Measurements from ENCODE around the gene RAB20.

GRCh38 chr13:110572778-110573118 lies 11.2 kb upstream of the RAB20 start:
- TF ChIP-seq, protein P1, sequence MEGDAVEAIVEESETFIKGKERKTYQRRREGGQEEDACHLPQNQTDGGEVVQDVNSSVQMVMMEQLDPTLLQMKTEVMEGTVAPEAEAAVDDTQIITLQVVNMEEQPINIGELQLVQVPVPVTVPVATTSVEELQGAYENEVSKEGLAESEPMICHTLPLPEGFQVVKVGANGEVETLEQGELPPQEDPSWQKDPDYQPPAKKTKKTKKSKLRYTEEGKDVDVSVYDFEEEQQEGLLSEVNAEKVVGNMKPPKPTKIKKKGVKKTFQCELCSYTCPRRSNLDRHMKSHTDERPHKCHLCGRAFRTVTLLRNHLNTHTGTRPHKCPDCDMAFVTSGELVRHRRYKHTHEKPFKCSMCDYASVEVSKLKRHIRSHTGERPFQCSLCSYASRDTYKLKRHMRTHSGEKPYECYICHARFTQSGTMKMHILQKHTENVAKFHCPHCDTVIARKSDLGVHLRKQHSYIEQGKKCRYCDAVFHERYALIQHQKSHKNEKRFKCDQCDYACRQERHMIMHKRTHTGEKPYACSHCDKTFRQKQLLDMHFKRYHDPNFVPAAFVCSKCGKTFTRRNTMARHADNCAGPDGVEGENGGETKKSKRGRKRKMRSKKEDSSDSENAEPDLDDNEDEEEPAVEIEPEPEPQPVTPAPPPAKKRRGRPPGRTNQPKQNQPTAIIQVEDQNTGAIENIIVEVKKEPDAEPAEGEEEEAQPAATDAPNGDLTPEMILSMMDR (optimal IDR thresholded peaks at IDR 0.05 in 1 of 3, IDR thresholded peaks at IDR 0.05 in 1 of 3, conservative IDR thresholded peaks at IDR 0.05 in 1 of 3; ENCODE audit: extremely low read depth in 1 of 3, insufficient read depth in 2 of 3, low read length in 3 of 3) = no peak
- TF ChIP-seq EZH2 (IDR thresholded peaks at IDR 0.05; ENCODE audit: low read length) = no peak

Measured in keratinocyte (primary cell).